Adipocyte (in vitro differentiated cells): ENCODE data around the gene SPATA17.
"Not testable (repeated sequence)": the region's sequence is repeated elsewhere in the genome, so short reads cannot be mapped to it uniquely, and the experiment has no call there.

Experiments
- DNase-seq: peaks from one replicate; pipeline ENCODE4 v3.0.0-alpha.2; 2015; ENCODE audit warnings: low read depth
- H3K27me3 ChIP-seq: replicated peaks from 2 replicates; pipeline ENCODE4 v1.7.0; 2013; ENCODE audit warnings: mild to moderate bottlenecking, low read length, moderate library complexity; ENCODE audit not compliant: control insufficient read depth, insufficient read depth
- H3K36me3 ChIP-seq: 2 replicates; pipeline ENCODE4 v1.7.0; 2013; ENCODE audit warnings: low read length, mild to moderate bottlenecking, moderate library complexity; ENCODE audit not compliant: control insufficient read depth, insufficient read depth, severe bottlenecking
- H3K4me1 ChIP-seq: 2 replicates; pipeline ENCODE4 v1.7.0; 2013; ENCODE audit warnings: mild to moderate bottlenecking, low read length, moderate library complexity; ENCODE audit not compliant: control insufficient read depth, insufficient read depth
- H3K4me3 ChIP-seq: 2 replicates; pipeline ENCODE4 v1.7.0; 2013; ENCODE audit warnings: mild to moderate bottlenecking, low read length, moderate library complexity
- H3K9ac ChIP-seq: 2 replicates; pipeline ENCODE4 v1.7.0; 2013; ENCODE audit warnings: mild to moderate bottlenecking, low read length, moderate library complexity
- H3K9me3 ChIP-seq: 2 replicates; pipeline ENCODE4 v1.7.0; 2013; ENCODE audit warnings: mild to moderate bottlenecking, low read length, moderate library complexity; ENCODE audit not compliant: control insufficient read depth

SPATA17 gene

GRCh38 chr1:217630711-217631591 is at the start of gene SPATA17, which contains the start of gene GPATCH2:
SPATA17 (plus strand) TSS chr1:217631344; CDS start chr1:217631379, 35 bp downstream.
GPATCH2 (minus strand) TSS chr1:217631090; CDS start chr1:217630971, 119 bp downstream.
- Histone ChIP-seq H3K27me3 (no peaks in the 10 kb centered on the region), H3K9me3 (no peaks in the 10 kb centered on the region), H3K36me3 (no peaks in the 10 kb centered on the region), H3K4me3 (peak within 1 kb of the TSS; percentile 88), H3K4me1 (peaks cover 15% of the 10 kb centered on the region), H3K9ac (peak within 1 kb of the TSS; percentile 91)
- peak; percentile 95 for DNase-seq

- DNase-seq, H3K9me3 ChIP-seq, H3K27me3 ChIP-seq, H3K36me3 ChIP-seq, H3K4me3 ChIP-seq, H3K9ac ChIP-seq: not testable (repeated sequence)
- H3K4me1 ChIP-seq = peaks cover 13% of the 10 kb centered on the region
These were observed 46.8 kb upstream of the SPATA17 start for GRCh38 chr1:217584286-217584811.

- Histone ChIP-seq H3K9me3 (no peaks in the 10 kb centered on the region), H3K4me1 (peaks cover 13% of the 10 kb centered on the region), H3K36me3 (peaks cover 6% of the 10 kb centered on the region), H3K27me3 (no peaks in the 10 kb centered on the region), H3K9ac (no peak overlapping the region), H3K4me3 (no peak overlapping the region)
- no peak for DNase-seq
These were observed 45.6 kb upstream of the SPATA17 start for GRCh38 chr1:217585577-217585976.

- Histone ChIP-seq H3K4me3 (no peak overlapping the region), H3K27me3 (no peaks in the 10 kb centered on the region), H3K9me3 (no peaks in the 10 kb centered on the region), H3K36me3 (peaks cover under 1% of the 10 kb centered on the region), H3K9ac (no peak overlapping the region), H3K4me1 (peaks cover 13% of the 10 kb centered on the region)
- DNase-seq = no peak
These were observed 44.6 kb upstream of the SPATA17 start for GRCh38 chr1:217586586-217586985.

GRCh38 chr1:217590598-217590997 is 40.5 kb upstream of the SPATA17 start:
- H3K9ac ChIP-seq = no peak overlapping the region
- no peak overlapping the region for H3K4me3 ChIP-seq
- DNase-seq = no peak
- no peaks in the 10 kb centered on the region for H3K27me3 ChIP-seq
- H3K36me3 ChIP-seq = no peaks in the 10 kb centered on the region
- H3K4me1 ChIP-seq = peaks cover 12% of the 10 kb centered on the region
- no peaks in the 10 kb centered on the region for H3K9me3 ChIP-seq

GRCh38 chr1:217599154-217599553 is 32.0 kb upstream of the SPATA17 start:
- Histone ChIP-seq H3K4me1 (no peaks in the 10 kb centered on the region), H3K36me3 (peaks cover 21% of the 10 kb centered on the region), H3K9me3 (no peaks in the 10 kb centered on the region), H3K4me3 (no peak overlapping the region), H3K27me3 (no peaks in the 10 kb centered on the region), H3K9ac (no peak overlapping the region)
- DNase-seq = no peak

GRCh38 chr1:217602380-217602779 is 28.8 kb upstream of the SPATA17 start:
- H3K9me3 ChIP-seq = no peaks in the 10 kb centered on the region
- H3K4me3 ChIP-seq = no peak overlapping the region
- no peak for DNase-seq
- H3K9ac ChIP-seq = no peak overlapping the region
- H3K27me3 ChIP-seq = no peaks in the 10 kb centered on the region
- H3K36me3 ChIP-seq = peaks cover 27% of the 10 kb centered on the region
- H3K4me1 ChIP-seq = no peaks in the 10 kb centered on the region

GRCh38 chr1:217605390-217605789 is 25.8 kb upstream of the SPATA17 start:
- no peaks in the 10 kb centered on the region for H3K27me3 ChIP-seq
- no peak overlapping the region for H3K9ac ChIP-seq
- H3K9me3 ChIP-seq = no peaks in the 10 kb centered on the region
- no peak overlapping the region for H3K4me3 ChIP-seq
- no peaks in the 10 kb centered on the region for H3K4me1 ChIP-seq
- peak; percentile 19 for DNase-seq
- peaks cover 38% of the 10 kb centered on the region for H3K36me3 ChIP-seq

GRCh38 chr1:217614200-217614712 is 16.9 kb upstream of the SPATA17 start:
- H3K4me1 ChIP-seq = peaks cover 6% of the 10 kb centered on the region
- DNase-seq = no peak
- peaks cover 35% of the 10 kb centered on the region for H3K36me3 ChIP-seq
- H3K9me3 ChIP-seq = no peaks in the 10 kb centered on the region
- H3K9ac ChIP-seq = no peak overlapping the region
- no peaks in the 10 kb centered on the region for H3K27me3 ChIP-seq
- no peak overlapping the region for H3K4me3 ChIP-seq

GRCh38 chr1:217617126-217617525 is 14.0 kb upstream of the SPATA17 start:
- Histone ChIP-seq H3K27me3 (no peaks in the 10 kb centered on the region), H3K4me3 (no peak overlapping the region), H3K4me1 (peaks cover 6% of the 10 kb centered on the region), H3K36me3 (peaks cover 23% of the 10 kb centered on the region), H3K9ac (no peak overlapping the region), H3K9me3 (no peaks in the 10 kb centered on the region)
- no peak for DNase-seq

- Histone ChIP-seq H3K4me3 (no peak overlapping the region), H3K9me3 (no peaks in the 10 kb centered on the region), H3K36me3 (peaks cover 23% of the 10 kb centered on the region), H3K9ac (no peak overlapping the region), H3K4me1 (no peaks in the 10 kb centered on the region), H3K27me3 (no peaks in the 10 kb centered on the region)
- no peak for DNase-seq
These were observed 10.3 kb upstream of the SPATA17 start for GRCh38 chr1:217620814-217621213.
